ENCODE measurements around the gene ISM2. TPM values are rescaled to one million over a fixed set of nuclear protein-coding genes. Genes with fewer than 3 reads are reported as not detected.
"Not testable (repeated sequence)": the region's sequence is repeated elsewhere in the genome, so short reads cannot be mapped to it uniquely, and the experiment has no call there.

The ISM2 gene
- total and polyA plus RNA-seq, 4 donors: 1.8 to 6.1 (median 3.8) TPM

- H3K4me1 ChIP-seq (ENCODE audit: control insufficient read depth, insufficient read depth, low read length): no peaks in the 10 kb centered on the region
- no peaks in the 10 kb centered on the region for H3K9me3 ChIP-seq (ENCODE audit: control insufficient read depth, insufficient read depth, low read length)
- DNase-seq (ENCODE audit: low read depth in 4 of 6, low spot score in 6 of 6): no peak
- no peaks in the 10 kb centered on the region for H3K27me3 ChIP-seq (ENCODE audit: control insufficient read depth, insufficient read depth, low read length)
- H3K36me3 ChIP-seq (ENCODE audit: control insufficient read depth, insufficient read depth, low read length): peaks cover 4% of the 10 kb centered on the region
- no peak overlapping the region for H3K4me3 ChIP-seq (ENCODE audit: low read depth, low read length)
- H3K27ac ChIP-seq (ENCODE audit: low read depth, low read length): no peak overlapping the region
These were observed 32.5 kb upstream of the ISM2 start for GRCh38 chr14:77531071-77531470.

GRCh38 chr14:77529963-77530362 is 31.3 kb upstream of the ISM2 start:
- no peaks in the 10 kb centered on the region for H3K27me3 ChIP-seq (ENCODE audit: control insufficient read depth, insufficient read depth, low read length)
- no peaks in the 10 kb centered on the region for H3K4me1 ChIP-seq (ENCODE audit: control insufficient read depth, insufficient read depth, low read length)
- H3K9me3 ChIP-seq (ENCODE audit: control insufficient read depth, insufficient read depth, low read length): no peaks in the 10 kb centered on the region
- H3K27ac ChIP-seq (ENCODE audit: low read depth, low read length): no peak overlapping the region
- H3K4me3 ChIP-seq (ENCODE audit: low read depth, low read length): no peak overlapping the region
- DNase-seq (ENCODE audit: low read depth in 4 of 6, low spot score in 6 of 6): no peak
- peaks cover 4% of the 10 kb centered on the region for H3K36me3 ChIP-seq (ENCODE audit: control insufficient read depth, insufficient read depth, low read length)

- Histone ChIP-seq H3K4me3 (ENCODE audit: low read depth, low read length) (no peak overlapping the region), H3K9me3 (ENCODE audit: control insufficient read depth, insufficient read depth, low read length) (no peaks in the 10 kb centered on the region), H3K27me3 (ENCODE audit: control insufficient read depth, insufficient read depth, low read length) (no peaks in the 10 kb centered on the region), H3K4me1 (ENCODE audit: control insufficient read depth, insufficient read depth, low read length) (no peaks in the 10 kb centered on the region), H3K36me3 (ENCODE audit: control insufficient read depth, insufficient read depth, low read length) (peaks cover 4% of the 10 kb centered on the region), H3K27ac (ENCODE audit: low read depth, low read length) (no peak overlapping the region)
- WGBS (ENCODE audit: insufficient coverage): no CpG with 5 or more reads among the region's 2 CpGs
- DNase-seq (ENCODE audit: low read depth in 4 of 6, low spot score in 6 of 6): no peak
These were observed 30.6 kb upstream of the ISM2 start for GRCh38 chr14:77529213-77529612.

- H3K9me3 ChIP-seq (ENCODE audit: control insufficient read depth, insufficient read depth, low read length); DNase-seq (ENCODE audit: low read depth in 4 of 6, low spot score in 6 of 6); H3K27me3 ChIP-seq (ENCODE audit: control insufficient read depth, insufficient read depth, low read length); H3K4me1 ChIP-seq (ENCODE audit: control insufficient read depth, insufficient read depth, low read length); H3K27ac ChIP-seq (ENCODE audit: low read depth, low read length); H3K4me3 ChIP-seq (ENCODE audit: low read depth, low read length); H3K36me3 ChIP-seq (ENCODE audit: control insufficient read depth, insufficient read depth, low read length): not testable (repeated sequence)
- 94% methylated on average over 2 of the region's 5 CpGs for WGBS (ENCODE audit: insufficient coverage)
These were observed 30.1 kb upstream of the ISM2 start for GRCh38 chr14:77528701-77529100.

- H3K4me3 ChIP-seq (ENCODE audit: low read depth, low read length): no peak overlapping the region
- no CpG with 5 or more reads among the region's 1 CpG for WGBS (ENCODE audit: insufficient coverage)
- no peak overlapping the region for H3K27ac ChIP-seq (ENCODE audit: low read depth, low read length)
- no peaks in the 10 kb centered on the region for H3K9me3 ChIP-seq (ENCODE audit: control insufficient read depth, insufficient read depth, low read length)
- H3K27me3 ChIP-seq (ENCODE audit: control insufficient read depth, insufficient read depth, low read length): no peaks in the 10 kb centered on the region
- DNase-seq (ENCODE audit: low read depth in 4 of 6, low spot score in 6 of 6): no peak
- no peaks in the 10 kb centered on the region for H3K4me1 ChIP-seq (ENCODE audit: control insufficient read depth, insufficient read depth, low read length)
- no peaks in the 10 kb centered on the region for H3K36me3 ChIP-seq (ENCODE audit: control insufficient read depth, insufficient read depth, low read length)
These were observed 27.6 kb upstream of the ISM2 start for GRCh38 chr14:77526266-77526665.

GRCh38 chr14:77524536-77524935 is 25.9 kb upstream of the ISM2 start:
- Histone ChIP-seq H3K27ac (ENCODE audit: low read depth, low read length) (no peak overlapping the region), H3K36me3 (ENCODE audit: control insufficient read depth, insufficient read depth, low read length) (peaks cover 2% of the 10 kb centered on the region), H3K4me1 (ENCODE audit: control insufficient read depth, insufficient read depth, low read length) (no peaks in the 10 kb centered on the region), H3K4me3 (ENCODE audit: low read depth, low read length) (no peak overlapping the region), H3K9me3 (ENCODE audit: control insufficient read depth, insufficient read depth, low read length) (no peaks in the 10 kb centered on the region), H3K27me3 (ENCODE audit: control insufficient read depth, insufficient read depth, low read length) (no peaks in the 10 kb centered on the region)
- DNase-seq (ENCODE audit: low read depth in 4 of 6, low spot score in 6 of 6): no peak
- 57% methylated on average over 3 of the region's 6 CpGs for WGBS (ENCODE audit: insufficient coverage)

GRCh38 chr14:77523109-77523508 is 24.5 kb upstream of the ISM2 start:
- Histone ChIP-seq H3K36me3 (ENCODE audit: control insufficient read depth, insufficient read depth, low read length) (peaks cover 8% of the 10 kb centered on the region), H3K27me3 (ENCODE audit: control insufficient read depth, insufficient read depth, low read length) (no peaks in the 10 kb centered on the region), H3K4me3 (ENCODE audit: low read depth, low read length) (no peak overlapping the region), H3K4me1 (ENCODE audit: control insufficient read depth, insufficient read depth, low read length) (no peaks in the 10 kb centered on the region), H3K9me3 (ENCODE audit: control insufficient read depth, insufficient read depth, low read length) (no peaks in the 10 kb centered on the region), H3K27ac (ENCODE audit: low read depth, low read length) (no peak overlapping the region)
- DNase-seq (ENCODE audit: low read depth in 4 of 6, low spot score in 6 of 6): no peak
- WGBS (ENCODE audit: insufficient coverage): 90% methylated on average over 3 of the region's 3 CpGs

GRCh38 chr14:77520555-77520954 is 21.9 kb upstream of the ISM2 start:
- Histone ChIP-seq H3K27ac (ENCODE audit: low read depth, low read length) (no peak overlapping the region), H3K4me3 (ENCODE audit: low read depth, low read length) (no peak overlapping the region), H3K27me3 (ENCODE audit: control insufficient read depth, insufficient read depth, low read length) (no peaks in the 10 kb centered on the region), H3K9me3 (ENCODE audit: control insufficient read depth, insufficient read depth, low read length) (no peaks in the 10 kb centered on the region), H3K36me3 (ENCODE audit: control insufficient read depth, insufficient read depth, low read length) (peaks cover 17% of the 10 kb centered on the region), H3K4me1 (ENCODE audit: control insufficient read depth, insufficient read depth, low read length) (no peaks in the 10 kb centered on the region)
- 98% methylated on average over 4 of the region's 4 CpGs for WGBS (ENCODE audit: insufficient coverage)
- no peak for DNase-seq (ENCODE audit: low read depth in 4 of 6, low spot score in 6 of 6)

GRCh38 chr14:77516126-77516525 is 17.5 kb upstream of the ISM2 start:
- Histone ChIP-seq H3K36me3 (ENCODE audit: control insufficient read depth, insufficient read depth, low read length) (peaks cover 17% of the 10 kb centered on the region), H3K27ac (ENCODE audit: low read depth, low read length) (no peak overlapping the region), H3K9me3 (ENCODE audit: control insufficient read depth, insufficient read depth, low read length) (no peaks in the 10 kb centered on the region), H3K4me1 (ENCODE audit: control insufficient read depth, insufficient read depth, low read length) (no peaks in the 10 kb centered on the region), H3K27me3 (ENCODE audit: control insufficient read depth, insufficient read depth, low read length) (no peaks in the 10 kb centered on the region), H3K4me3 (ENCODE audit: low read depth, low read length) (no peak overlapping the region)
- DNase-seq (ENCODE audit: low read depth in 4 of 6, low spot score in 6 of 6): no peak

- Histone ChIP-seq H3K4me3 (ENCODE audit: low read depth, low read length) (no peak overlapping the region), H3K27ac (ENCODE audit: low read depth, low read length) (no peak overlapping the region), H3K36me3 (ENCODE audit: control insufficient read depth, insufficient read depth, low read length) (peaks cover 3% of the 10 kb centered on the region), H3K9me3 (ENCODE audit: control insufficient read depth, insufficient read depth, low read length) (no peaks in the 10 kb centered on the region), H3K4me1 (ENCODE audit: control insufficient read depth, insufficient read depth, low read length) (no peaks in the 10 kb centered on the region), H3K27me3 (ENCODE audit: control insufficient read depth, insufficient read depth, low read length) (no peaks in the 10 kb centered on the region)
- 97% methylated on average over 7 of the region's 8 CpGs for WGBS (ENCODE audit: insufficient coverage)
- DNase-seq (ENCODE audit: low read depth in 4 of 6, low spot score in 6 of 6): no peak
These were observed 13.0 kb upstream of the ISM2 start for GRCh38 chr14:77511486-77512162.

Measured in spinal cord (tissue), 10 donors.